Choroid plexus epithelial cell (primary cell): ENCODE data around the gene LRRN3.

Experiments used
- DNase-seq: peaks from one replicate; pipeline ENCODE4 v3.0.0-alpha.2; 2010; ENCODE audit warnings: low read depth
- H3K4me3 ChIP-seq: 2 replicates; pipeline ENCODE4 v1.5.1; 2011; ENCODE audit warnings: low read depth, mild to moderate bottlenecking, control low read depth, low read length, moderate library complexity
- TF ChIP-seq, protein P1 (sequence below): conservative IDR thresholded peaks from 2 replicates; pipeline ENCODE4 v1.5.1; 2011; ENCODE audit warnings: low read depth, mild to moderate bottlenecking, control low read depth, inconsistent platforms, low read length, moderate library complexity

The LRRN3 gene

DNA sequence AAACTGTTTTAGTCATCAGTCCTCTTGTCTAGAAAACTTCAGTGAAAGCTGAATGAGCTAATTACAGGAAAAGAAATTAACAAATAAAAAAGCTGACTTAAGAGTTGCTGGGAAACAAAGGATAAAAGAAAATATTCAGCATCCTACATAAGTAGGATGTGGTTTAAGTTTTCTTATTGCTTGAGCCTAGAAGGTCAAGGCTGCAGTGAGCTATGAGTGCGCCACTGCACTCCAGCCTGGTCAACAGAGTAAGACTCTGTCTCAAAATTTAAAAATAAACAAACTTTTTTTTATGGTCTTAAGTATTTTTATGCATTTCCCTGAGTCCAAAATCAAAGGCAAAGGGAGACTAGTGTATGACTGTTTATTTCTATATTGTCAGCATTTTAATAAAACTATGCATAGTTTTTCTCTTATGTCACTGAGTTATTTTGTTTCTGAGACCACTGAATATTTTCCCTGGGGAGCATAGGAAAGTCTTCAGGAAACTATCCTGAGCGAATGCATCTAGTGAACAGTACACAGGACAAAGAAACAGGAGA, 40.0 kb upstream of the LRRN3 start:
- TF ChIP-seq, protein P1, sequence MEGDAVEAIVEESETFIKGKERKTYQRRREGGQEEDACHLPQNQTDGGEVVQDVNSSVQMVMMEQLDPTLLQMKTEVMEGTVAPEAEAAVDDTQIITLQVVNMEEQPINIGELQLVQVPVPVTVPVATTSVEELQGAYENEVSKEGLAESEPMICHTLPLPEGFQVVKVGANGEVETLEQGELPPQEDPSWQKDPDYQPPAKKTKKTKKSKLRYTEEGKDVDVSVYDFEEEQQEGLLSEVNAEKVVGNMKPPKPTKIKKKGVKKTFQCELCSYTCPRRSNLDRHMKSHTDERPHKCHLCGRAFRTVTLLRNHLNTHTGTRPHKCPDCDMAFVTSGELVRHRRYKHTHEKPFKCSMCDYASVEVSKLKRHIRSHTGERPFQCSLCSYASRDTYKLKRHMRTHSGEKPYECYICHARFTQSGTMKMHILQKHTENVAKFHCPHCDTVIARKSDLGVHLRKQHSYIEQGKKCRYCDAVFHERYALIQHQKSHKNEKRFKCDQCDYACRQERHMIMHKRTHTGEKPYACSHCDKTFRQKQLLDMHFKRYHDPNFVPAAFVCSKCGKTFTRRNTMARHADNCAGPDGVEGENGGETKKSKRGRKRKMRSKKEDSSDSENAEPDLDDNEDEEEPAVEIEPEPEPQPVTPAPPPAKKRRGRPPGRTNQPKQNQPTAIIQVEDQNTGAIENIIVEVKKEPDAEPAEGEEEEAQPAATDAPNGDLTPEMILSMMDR: no peak
- no peak for DNase-seq

DNA sequence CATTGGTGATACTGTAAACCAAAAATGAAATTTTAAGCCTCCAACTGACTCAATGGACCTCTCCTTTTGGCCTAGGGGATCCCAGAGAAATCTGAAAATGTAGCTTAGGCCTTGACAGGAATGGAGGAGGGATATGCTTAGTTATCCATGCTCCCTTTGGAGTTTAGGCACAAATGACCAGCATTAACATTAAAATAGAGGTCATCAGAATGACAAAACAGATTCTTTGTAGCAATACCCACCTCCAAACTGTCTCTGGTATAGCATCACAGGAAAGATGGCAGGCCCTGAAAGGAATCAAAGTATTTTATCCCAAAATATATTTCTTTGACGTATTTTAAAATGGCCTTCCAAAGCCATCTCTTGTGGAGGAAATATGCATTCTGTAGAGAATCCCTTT, 39.1 kb upstream of the LRRN3 start:
- no peak for DNase-seq
- TF ChIP-seq, protein P1: no peak
- H3K4me3 ChIP-seq: no peak overlapping the region

More for the DNA sequence above, 40.0 kb upstream of the LRRN3 start:
- no peak overlapping the region for H3K4me3 ChIP-seq

DNA sequence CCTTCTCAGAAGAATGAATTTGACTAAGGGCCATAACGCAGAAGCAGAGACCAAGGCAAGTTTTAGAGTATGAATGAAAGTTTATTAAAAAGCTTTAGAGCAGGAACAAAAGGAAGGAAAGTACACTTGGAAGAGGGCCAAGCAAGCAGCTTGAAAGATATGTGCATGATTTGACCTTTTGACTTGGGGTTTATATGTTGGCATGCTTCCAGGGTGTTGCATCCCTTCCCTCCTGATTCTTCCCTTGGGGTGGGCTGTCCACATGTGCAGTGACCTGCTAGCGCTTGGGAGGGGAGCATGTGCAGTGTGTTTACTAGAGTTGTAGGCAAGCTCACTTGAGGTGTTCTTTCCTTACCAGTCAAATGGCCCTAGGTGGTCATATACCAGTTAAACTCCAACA, 37.9 kb upstream of the LRRN3 start:
- H3K4me3 ChIP-seq: no peak overlapping the region
- TF ChIP-seq, protein P1: no peak
- DNase-seq: no peak

DNA sequence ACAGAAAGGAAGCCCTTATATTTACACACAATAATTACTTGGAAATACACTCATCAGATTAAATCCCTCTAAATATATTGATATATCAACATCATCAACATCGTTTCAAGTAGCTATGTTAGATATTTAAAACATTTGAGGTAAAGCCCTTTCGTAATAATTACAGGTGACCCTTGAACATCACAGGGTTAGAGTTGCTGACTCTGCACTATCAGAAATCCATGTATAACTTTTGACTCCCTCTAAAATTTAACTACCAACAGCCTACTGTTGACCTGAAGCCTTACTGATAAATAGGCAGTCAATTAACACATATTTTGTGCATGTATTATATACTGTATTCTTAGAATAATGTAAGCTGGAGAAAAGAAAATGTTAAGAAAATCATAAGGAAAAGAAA, 34.6 kb upstream of the LRRN3 start:
- H3K4me3 ChIP-seq: no peak overlapping the region
- TF ChIP-seq, protein P1: no peak
- DNase-seq: no peak

DNA sequence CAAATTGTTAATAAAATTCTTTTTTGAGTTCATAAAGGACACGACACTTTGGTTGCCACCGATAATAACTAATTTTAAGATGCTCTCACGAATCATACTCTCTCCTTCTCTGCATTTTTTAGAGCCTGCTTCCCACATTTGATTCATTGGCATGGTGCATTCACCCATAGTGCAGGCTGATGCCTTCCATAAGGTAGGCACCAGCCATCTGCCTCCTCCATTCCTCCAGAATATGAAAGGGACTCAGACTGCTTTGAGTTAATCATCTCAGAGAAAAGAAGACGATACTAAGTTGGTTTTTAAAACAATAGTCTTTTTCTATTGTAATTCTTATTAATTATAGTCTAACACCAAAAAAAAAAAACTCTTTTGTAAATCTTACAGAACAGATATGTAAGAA, 33.9 kb upstream of the LRRN3 start:
- TF ChIP-seq, protein P1: no peak
- no peak overlapping the region for H3K4me3 ChIP-seq
- DNase-seq: no peak

DNA sequence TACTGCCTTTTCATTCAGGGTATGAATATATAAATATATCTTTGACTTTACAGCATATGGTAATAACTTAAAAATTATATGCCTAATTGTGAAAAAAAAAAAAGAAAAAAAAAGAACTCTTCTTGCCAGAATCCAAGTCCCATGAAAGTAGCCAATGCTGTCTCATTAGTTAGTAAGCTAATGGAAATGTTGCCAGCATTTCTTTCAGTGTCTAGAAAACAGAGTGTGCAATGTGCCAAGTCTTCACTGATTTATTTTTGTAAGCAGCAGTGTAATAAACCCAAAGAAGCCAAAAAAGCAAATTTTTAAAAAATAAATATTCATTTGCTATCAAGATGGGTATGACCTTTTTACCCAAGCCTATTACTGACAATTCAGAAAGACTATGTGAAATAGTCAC, 31.1 kb upstream of the LRRN3 start:
- DNase-seq: no peak
- no peak overlapping the region for H3K4me3 ChIP-seq
- TF ChIP-seq, protein P1: no peak

DNA sequence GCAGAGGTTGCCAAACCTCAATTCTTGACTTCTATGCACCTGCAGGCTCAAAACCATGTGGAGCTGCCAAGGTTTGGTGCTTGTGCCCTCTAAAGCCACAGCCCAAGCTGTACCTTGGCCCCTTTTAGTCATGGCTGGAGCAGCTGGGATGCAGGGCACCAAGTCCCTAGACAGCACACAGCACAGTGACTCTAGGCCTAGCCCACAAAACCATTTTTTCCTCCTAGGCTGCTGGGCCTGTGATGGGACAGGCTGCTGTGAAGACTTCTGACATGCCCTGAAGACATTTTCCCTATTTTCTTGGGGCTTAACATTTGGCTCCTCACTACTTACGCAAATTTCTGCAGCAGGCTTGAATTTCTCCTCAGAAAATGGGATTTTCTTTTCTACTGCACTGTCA, 27.8 kb upstream of the LRRN3 start:
- TF ChIP-seq, protein P1: no peak
- no peak overlapping the region for H3K4me3 ChIP-seq
- DNase-seq: no peak
